Measurements from ENCODE around the gene RRBP1. TPM values are rescaled to one million over a fixed set of nuclear protein-coding genes. Genes with fewer than 3 reads are reported as not detected.

Gene RRBP1
- total RNA-seq, 3 donors from 2014 or later, result 49.8 to 92.4 (median 78.0) TPM

DNA sequence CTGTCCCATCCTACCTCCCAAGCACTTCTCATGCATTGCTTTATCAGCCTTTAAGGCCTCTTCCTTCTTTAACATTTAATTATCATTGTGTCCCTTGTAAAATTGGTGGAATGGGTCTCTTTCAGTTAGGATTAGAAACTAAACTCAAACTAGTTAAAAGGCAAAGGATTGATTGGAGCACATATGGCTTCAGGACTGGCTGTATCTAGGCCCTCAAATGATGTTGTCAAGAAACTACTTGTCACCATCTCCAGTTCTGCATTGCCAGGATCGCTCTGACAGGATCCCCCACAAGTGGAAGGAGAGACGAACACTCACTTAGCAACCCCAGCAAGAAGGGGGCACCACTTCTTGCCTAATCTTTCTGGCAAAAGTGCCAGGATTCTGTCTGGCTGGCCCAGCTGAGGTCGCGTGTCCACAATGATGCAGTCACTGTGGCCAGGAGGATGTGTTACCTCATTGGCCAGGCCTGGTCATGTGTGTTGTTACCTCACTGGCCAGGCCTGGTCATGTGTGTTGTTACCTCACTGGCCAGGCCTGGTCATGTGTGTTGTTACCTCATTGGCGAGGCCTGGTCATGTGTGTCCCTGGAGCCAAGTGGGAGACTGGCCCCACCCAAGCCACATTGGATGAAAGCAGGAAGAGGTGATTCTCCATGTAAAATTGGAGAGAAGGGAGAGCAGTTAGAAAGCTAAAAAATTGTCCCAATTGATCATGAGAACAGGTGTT lies 22.7 kb upstream of the RRBP1 start:
- DNase-seq (ENCODE audit: low spot score in 2 of 2), result no peak

DNA sequence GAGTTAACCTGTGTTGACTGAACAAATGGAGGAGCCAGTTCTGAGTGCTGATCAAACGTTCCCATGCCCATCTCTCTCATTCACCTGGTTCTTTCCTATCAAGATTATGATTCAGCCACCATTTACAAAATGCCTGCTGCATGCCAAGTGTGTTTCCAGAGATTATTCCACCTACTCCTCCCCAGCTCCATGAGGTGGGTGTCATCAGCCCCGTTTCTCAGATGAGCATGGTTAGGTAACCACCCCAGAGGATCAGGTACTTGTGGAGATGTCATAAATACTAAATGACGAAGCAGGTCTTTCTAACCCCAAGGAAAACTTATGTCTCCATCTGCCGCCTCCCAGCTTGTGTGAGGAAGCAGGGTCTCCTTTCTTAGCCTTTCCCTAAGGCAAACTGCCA lies 19.8 kb upstream of the RRBP1 start:
- H3K27me3 ChIP-seq, result no peaks in the 10 kb centered on the region
- TF ChIP-seq, protein P1, sequence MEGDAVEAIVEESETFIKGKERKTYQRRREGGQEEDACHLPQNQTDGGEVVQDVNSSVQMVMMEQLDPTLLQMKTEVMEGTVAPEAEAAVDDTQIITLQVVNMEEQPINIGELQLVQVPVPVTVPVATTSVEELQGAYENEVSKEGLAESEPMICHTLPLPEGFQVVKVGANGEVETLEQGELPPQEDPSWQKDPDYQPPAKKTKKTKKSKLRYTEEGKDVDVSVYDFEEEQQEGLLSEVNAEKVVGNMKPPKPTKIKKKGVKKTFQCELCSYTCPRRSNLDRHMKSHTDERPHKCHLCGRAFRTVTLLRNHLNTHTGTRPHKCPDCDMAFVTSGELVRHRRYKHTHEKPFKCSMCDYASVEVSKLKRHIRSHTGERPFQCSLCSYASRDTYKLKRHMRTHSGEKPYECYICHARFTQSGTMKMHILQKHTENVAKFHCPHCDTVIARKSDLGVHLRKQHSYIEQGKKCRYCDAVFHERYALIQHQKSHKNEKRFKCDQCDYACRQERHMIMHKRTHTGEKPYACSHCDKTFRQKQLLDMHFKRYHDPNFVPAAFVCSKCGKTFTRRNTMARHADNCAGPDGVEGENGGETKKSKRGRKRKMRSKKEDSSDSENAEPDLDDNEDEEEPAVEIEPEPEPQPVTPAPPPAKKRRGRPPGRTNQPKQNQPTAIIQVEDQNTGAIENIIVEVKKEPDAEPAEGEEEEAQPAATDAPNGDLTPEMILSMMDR (IDR thresholded peaks at IDR 0.05), result no peak

More for the DNA sequence above, 22.7 kb upstream of the RRBP1 start:
- TF ChIP-seq POLR2A (IDR thresholded peaks at IDR 0.05), result no peak
- no peaks in the 10 kb centered on the region for H3K27me3 ChIP-seq
- no peak overlapping the region for H3K27ac ChIP-seq
- no peaks in the 10 kb centered on the region for H3K9me3 ChIP-seq
- intact Hi-C loops (cut with DNase I; ENCODE audit: low total_unique reads), result no loop called here
- no peak overlapping the region for H3K4me3 ChIP-seq
- no peaks in the 10 kb centered on the region for H3K4me1 ChIP-seq
- no peaks in the 10 kb centered on the region for H3K36me3 ChIP-seq

DNA sequence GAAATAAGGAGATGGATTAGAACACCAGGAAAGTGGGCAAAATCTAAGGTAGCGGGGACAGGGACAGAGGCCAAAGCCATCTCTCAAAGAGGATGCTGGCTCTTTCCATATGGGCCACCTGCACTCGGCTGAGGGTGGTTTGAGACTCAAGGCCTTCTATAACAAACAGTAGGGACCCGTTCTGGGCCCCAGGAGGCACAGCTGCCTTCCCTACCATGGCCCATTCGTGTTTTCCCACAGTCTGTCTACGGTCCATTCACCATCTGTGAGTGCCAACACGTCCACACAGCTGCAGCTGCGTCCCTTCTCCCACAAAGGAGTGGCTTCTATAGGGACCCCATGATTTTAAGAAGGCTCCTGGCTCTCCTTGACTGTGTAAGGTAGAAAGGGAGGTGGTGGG lies 18.6 kb upstream of the RRBP1 start:
- DNase-seq (ENCODE audit: low spot score in 2 of 2), result no peak
- Histone ChIP-seq H3K9me3 (no peaks in the 10 kb centered on the region), H3K4me1 (no peaks in the 10 kb centered on the region), H3K4me3 (no peak overlapping the region), H3K27me3 (no peaks in the 10 kb centered on the region), H3K36me3 (no peaks in the 10 kb centered on the region), H3K27ac (no peak overlapping the region)
- no peak for TF ChIP-seq POLR2AphosphoS5 (IDR thresholded peaks at IDR 0.05)
- TF ChIP-seq, protein P1 (IDR thresholded peaks at IDR 0.05), result no peak
- TF ChIP-seq POLR2A (IDR thresholded peaks at IDR 0.05), result no peak
- intact Hi-C loops (cut with DNase I; ENCODE audit: low total_unique reads), result no loop called here

More for the DNA sequence above, 19.8 kb upstream of the RRBP1 start:
- no peak overlapping the region for H3K27ac ChIP-seq
- no peaks in the 10 kb centered on the region for H3K4me1 ChIP-seq
- intact Hi-C loops (cut with DNase I; ENCODE audit: low total_unique reads), result no loop called here
- no peaks in the 10 kb centered on the region for H3K36me3 ChIP-seq
- no peak overlapping the region for H3K4me3 ChIP-seq
- DNase-seq (ENCODE audit: low spot score in 2 of 2), result no peak
- H3K9me3 ChIP-seq, result no peaks in the 10 kb centered on the region

DNA sequence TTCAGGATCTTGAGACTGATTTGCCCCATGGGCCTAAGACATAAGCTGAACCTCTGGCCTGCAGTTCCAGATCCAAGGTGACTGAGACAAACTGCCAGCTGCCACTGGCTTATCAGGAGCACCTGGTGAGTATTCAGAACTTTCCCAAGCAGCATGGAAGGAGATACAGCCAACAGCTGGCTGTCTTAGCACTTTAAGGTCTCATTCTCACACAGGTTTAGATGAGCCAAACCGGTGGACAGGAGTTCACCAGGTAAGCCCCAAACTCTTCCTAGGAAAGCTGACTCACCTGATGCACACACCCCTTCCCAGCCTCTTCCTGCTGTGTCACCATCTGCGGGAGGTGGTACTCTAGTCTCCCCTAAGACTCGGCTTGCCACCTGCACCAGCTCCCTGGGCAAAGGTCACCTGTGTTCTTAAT lies 17.9 kb upstream of the RRBP1 start, which contains the start of gene BANF2:
Gene BANF2 (plus strand): TSS at position 36 of the 421 bp plus-strand sequence. CDS start 25,060 bp downstream, outside the sequence.
- Histone ChIP-seq H3K4me3 (no peak within 1 kb of the TSS), H3K36me3 (no peaks in the 10 kb centered on the region), H3K9me3 (no peaks in the 10 kb centered on the region), H3K4me1 (no peaks in the 10 kb centered on the region), H3K27ac (no peak within 1 kb of the TSS), H3K27me3 (no peaks in the 10 kb centered on the region)
- intact Hi-C loops (cut with DNase I; ENCODE audit: low total_unique reads), result loop anchor here (10.0 kb wide), 1 partner anchor 95 kb away; no protein-coding TSS in a partner anchor
- TF ChIP-seq, protein P1 (IDR thresholded peaks at IDR 0.05), result no peak
- TF ChIP-seq POLR2AphosphoS5 (IDR thresholded peaks at IDR 0.05) (no peak), POLR2A (IDR thresholded peaks at IDR 0.05) (no peak)
- DNase-seq (ENCODE audit: low spot score in 2 of 2), result no peak

DNA sequence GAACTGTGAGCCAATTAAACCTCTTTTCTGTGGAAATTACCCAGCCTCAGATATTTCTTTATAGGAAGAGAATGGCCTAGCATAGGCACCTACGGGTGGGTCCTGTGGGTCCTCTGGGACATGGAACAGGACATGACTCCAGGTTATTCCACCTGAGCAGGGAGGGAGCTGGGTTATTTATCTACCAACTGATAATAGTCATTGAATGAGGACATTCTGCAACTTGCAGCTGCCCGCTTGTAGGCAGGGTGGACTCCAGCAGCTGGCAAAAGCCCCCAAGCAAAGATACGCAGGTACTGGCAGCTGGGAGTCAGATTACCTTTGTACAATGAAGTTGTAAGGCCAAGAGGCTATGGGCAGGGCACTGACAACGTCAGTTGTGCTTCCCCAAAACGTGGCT lies 16.3 kb upstream of the RRBP1 start:
- Histone ChIP-seq H3K4me1 (no peaks in the 10 kb centered on the region), H3K9me3 (no peaks in the 10 kb centered on the region), H3K4me3 (no peak overlapping the region), H3K27me3 (no peaks in the 10 kb centered on the region), H3K36me3 (no peaks in the 10 kb centered on the region), H3K27ac (no peak overlapping the region)
- TF ChIP-seq POLR2A (IDR thresholded peaks at IDR 0.05), result no peak
- TF ChIP-seq, protein P1 (IDR thresholded peaks at IDR 0.05), result no peak
- intact Hi-C loops (cut with DNase I; ENCODE audit: low total_unique reads), result loop anchor here (10.0 kb wide), 1 partner anchor 96 kb away; no protein-coding TSS in a partner anchor
- DNase-seq (ENCODE audit: low spot score in 2 of 2), result no peak

Data from breast epithelium (tissue), 4 donors.